ENCODE data around the gene LCK. TPM values are rescaled to one million over a fixed set of nuclear protein-coding genes. Genes with fewer than 3 reads are reported as not detected.
A peak's percentile ranks its signal among the peaks of the same experiment; 100 is the strongest.

The LCK gene
- polyA plus RNA-seq, 1 donor from 2014 or later = not detected

- Histone ChIP-seq H3F3A (ENCODE audit: insufficient read depth, low read length, poor library complexity, severe bottlenecking) (no peaks in the 10 kb centered on the region), H3K9me2 (ENCODE audit: insufficient read depth, low read length) (no peaks in the 10 kb centered on the region), H3K79me2 (replicated peaks; ENCODE audit: insufficient read depth, low read length) (peaks cover 34% of the 10 kb centered on the region), H3K4me2 (ENCODE audit: low read length) (no peak overlapping the region), H3K27ac (ENCODE audit: low read length) (no peak overlapping the region), H3K4me3 (ENCODE audit: low read length) (peak overlapping the region; percentile 46), H3K9ac (ENCODE audit: low read length) (no peak overlapping the region), H3K27me3 (ENCODE audit: insufficient read depth, low read depth, low read length) (no peaks in the 10 kb centered on the region), H3K9me3 (ENCODE audit: low read length) (no peaks in the 10 kb centered on the region), H4K20me1 (ENCODE audit: insufficient read depth) (peaks cover 22% of the 10 kb centered on the region), H2AFZ (ENCODE audit: low read depth, low read length) (no peak overlapping the region), H3K36me3 (ENCODE audit: insufficient read depth, low read length) (peaks cover 6% of the 10 kb centered on the region)
- peak; percentile 26 for TF ChIP-seq POLR2AphosphoS5 (IDR thresholded peaks at IDR 0.05)
- TF ChIP-seq MXI1 (conservative IDR thresholded peaks at IDR 0.05; ENCODE audit: poor library complexity, severe bottlenecking) = no peak
These were observed 81.4 kb downstream of the LCK start for GRCh38 chr1:32332290-32333079.

GRCh38 chr1:32333251-32333963, 82.3 kb downstream of the LCK start:
- H3K36me3 ChIP-seq (ENCODE audit: insufficient read depth, low read length) = peaks cover 6% of the 10 kb centered on the region
- no peaks in the 10 kb centered on the region for H3F3A ChIP-seq (ENCODE audit: insufficient read depth, low read length, poor library complexity, severe bottlenecking)
- H3K9me3 ChIP-seq (ENCODE audit: low read length) = no peaks in the 10 kb centered on the region
- no peak for TF ChIP-seq TAF1 (IDR thresholded peaks at IDR 0.05; ENCODE audit: low read depth)
- no peak for TF ChIP-seq MXI1 (conservative IDR thresholded peaks at IDR 0.05; ENCODE audit: poor library complexity, severe bottlenecking)
- TF ChIP-seq CTCF (IDR thresholded peaks at IDR 0.05; ENCODE audit: poor library complexity, severe bottlenecking) = no peak
- TF ChIP-seq EP300 (conservative IDR thresholded peaks at IDR 0.05; ENCODE audit: poor library complexity, severe bottlenecking) = no peak
- TF ChIP-seq EZH2 (IDR thresholded peaks at IDR 0.05; ENCODE audit: borderline replicate concordance, insufficient read depth, low read length, poor library complexity, severe bottlenecking) = no peak
- no peak for TF ChIP-seq SMC3 (conservative IDR thresholded peaks at IDR 0.05; ENCODE audit: poor library complexity)
- TF ChIP-seq REST (IDR thresholded peaks at IDR 0.05; ENCODE audit: borderline replicate concordance) = no peak
- no peak for TF ChIP-seq RAD21 (conservative IDR thresholded peaks at IDR 0.05)
- no peak for TF ChIP-seq POLR2AphosphoS5 (IDR thresholded peaks at IDR 0.05)
- peaks cover 22% of the 10 kb centered on the region for H4K20me1 ChIP-seq (ENCODE audit: insufficient read depth)
- H3K4me3 ChIP-seq (ENCODE audit: low read length) = peak overlapping the region; percentile 100
- no peaks in the 10 kb centered on the region for H3K9me2 ChIP-seq (ENCODE audit: insufficient read depth, low read length)
- H3K4me2 ChIP-seq (ENCODE audit: low read length) = peak overlapping the region; percentile 99
- H3K79me2 ChIP-seq (replicated peaks; ENCODE audit: insufficient read depth, low read length) = peaks cover 34% of the 10 kb centered on the region
- peak overlapping the region; percentile 99 for H3K9ac ChIP-seq (ENCODE audit: low read length)
- no peak overlapping the region for H2AFZ ChIP-seq (ENCODE audit: low read depth, low read length)
- H3K27me3 ChIP-seq (ENCODE audit: insufficient read depth, low read depth, low read length) = no peaks in the 10 kb centered on the region
- no peak overlapping the region for H3K27ac ChIP-seq (ENCODE audit: low read length)
